HG03039 (cell line): ENCODE results near the gene KCNIP3.

Experiments
- ATAC-seq: cut with Tn5 transposase; IDR thresholded peaks from one replicate; pipeline ENCODE4 v1.9.1; 2021; ENCODE audit warnings: mild to moderate bottlenecking, moderate library complexity; ENCODE audit not compliant: unreplicated experiment

KCNIP3 gene

DNA sequence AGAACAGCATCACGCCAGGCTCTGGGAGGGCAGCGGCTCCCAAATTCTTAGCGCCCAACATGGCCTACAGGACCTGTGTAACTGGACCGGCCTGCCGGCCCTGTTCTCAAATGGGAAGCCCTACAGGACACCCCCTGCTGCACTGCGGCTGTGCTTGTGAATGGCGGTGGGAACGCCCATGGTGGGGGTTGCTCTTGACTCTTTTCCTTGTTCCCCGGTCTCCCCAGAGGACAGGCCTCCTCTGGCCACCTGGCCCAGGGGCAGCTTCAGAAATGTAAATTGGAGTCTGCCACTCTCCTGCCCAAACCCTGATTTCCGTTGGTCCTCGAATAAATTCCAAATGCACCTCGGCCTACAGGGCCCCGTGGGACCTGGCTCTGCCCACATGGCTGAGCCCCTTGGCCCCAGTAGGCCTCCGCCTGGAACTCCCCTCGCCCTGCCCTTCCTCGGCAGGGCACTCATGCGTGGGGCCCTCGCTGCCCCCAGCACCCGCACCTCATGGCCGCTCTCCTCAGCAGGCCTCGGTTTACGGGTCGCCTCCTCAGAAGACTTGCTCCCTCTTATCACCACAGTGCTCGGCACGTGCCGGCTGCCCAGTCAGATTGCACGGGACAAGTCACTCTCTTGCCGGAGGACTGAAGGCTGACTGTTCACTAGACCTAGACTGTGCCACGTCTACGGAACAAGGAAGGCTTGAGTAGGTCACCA, 29.4 kb downstream of the KCNIP3 start:
- ATAC-seq, result no peak

DNA sequence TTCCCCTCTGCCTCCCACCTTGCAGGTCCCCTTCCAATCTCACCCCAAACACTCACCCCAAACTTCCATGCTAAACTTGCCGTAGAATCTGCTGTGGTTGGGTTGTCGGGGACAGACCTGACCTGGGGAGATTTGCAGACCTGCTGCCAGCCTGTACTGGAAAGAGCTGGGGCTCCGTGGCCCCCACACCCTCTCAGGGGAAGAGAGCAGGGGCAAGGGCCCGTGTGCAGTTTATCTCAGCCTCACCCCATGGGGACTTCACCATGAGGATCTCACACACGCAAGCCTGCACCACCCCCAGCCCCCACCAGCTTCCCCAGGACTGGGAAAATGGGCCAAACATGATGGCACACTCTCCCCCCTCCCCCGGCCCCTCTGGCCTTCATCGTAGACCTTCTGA, 30.7 kb downstream of the KCNIP3 start:
- ATAC-seq, result no peak

- ATAC-seq, result no peak
These were observed 31.4 kb downstream of the KCNIP3 start for GRCh38 chr2:95328358-95329125.

- no peak for ATAC-seq
These were observed 32.3 kb downstream of the KCNIP3 start for GRCh38 chr2:95329401-95329800.

DNA sequence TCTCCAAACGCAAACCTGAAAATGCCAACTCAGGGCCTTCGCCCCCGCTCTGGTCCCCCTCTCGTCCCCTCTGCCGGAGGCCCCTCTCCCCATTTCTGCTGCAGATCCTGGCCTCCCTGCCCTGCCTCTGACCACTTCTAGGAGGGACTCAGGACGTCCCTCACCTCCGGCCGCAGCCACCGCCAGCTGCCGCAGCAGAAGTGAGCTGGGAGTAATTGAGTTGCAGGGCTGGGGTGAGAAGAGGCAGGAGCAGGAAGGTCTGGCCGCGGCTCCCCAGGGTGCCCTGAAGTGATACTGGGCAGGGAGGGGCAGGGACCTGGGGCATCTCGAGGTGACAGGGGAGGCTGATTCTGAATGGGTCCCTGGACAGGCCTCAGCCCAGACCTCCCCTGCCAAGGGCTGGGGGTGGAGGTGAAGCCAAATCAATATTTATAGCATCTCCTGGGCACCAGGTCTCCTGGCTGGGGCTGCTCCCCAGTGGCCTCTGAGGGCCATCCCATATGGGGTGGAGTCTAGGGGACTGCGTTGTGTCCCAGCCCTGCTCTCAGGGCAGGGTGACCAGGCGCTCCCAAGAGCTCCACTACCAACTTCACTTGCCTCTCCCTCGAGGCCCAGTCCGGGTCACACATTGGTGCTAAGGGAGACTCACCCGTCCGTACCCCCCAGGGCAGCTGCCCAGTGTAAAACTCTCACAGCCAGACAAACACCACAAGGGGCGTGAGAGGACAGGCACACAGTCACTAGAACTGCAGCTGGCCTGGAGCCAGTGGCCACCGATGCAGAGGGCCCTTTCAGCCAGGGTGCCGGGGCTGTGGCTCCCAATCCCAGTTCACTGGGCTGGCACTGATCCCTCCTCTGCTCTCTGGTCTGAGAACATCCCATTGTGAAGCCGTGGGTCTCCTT, 33.0 kb downstream of the KCNIP3 start:
- no peak for ATAC-seq

GRCh38 chr2:95330794-95331338, 33.7 kb downstream of the KCNIP3 start:
- no peak for ATAC-seq

DNA sequence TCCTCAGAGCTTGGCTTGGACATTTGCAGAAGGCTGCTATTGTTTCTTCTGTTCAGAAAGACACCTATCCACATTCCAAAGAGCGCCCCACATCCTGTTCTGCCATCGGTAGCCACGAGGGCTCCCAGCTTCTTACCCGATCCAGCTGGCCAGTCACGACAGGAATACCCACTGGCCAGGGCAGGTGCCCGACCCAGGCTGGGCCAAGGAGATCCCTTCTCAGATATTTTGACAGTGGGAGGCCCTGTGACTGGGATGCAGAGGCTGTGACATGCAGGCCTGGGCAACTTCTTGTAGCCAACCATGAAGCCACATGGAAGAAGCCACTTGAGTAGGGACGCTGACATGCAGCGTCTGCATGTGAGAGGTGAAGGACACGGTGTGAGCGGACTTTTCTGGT, 34.5 kb downstream of the KCNIP3 start:
- no peak for ATAC-seq

GRCh38 chr2:95332036-95332435, 34.9 kb downstream of the KCNIP3 start:
- no peak for ATAC-seq

- ATAC-seq, result no peak
These were observed 35.9 kb downstream of the KCNIP3 start for GRCh38 chr2:95333056-95333455.

DNA sequence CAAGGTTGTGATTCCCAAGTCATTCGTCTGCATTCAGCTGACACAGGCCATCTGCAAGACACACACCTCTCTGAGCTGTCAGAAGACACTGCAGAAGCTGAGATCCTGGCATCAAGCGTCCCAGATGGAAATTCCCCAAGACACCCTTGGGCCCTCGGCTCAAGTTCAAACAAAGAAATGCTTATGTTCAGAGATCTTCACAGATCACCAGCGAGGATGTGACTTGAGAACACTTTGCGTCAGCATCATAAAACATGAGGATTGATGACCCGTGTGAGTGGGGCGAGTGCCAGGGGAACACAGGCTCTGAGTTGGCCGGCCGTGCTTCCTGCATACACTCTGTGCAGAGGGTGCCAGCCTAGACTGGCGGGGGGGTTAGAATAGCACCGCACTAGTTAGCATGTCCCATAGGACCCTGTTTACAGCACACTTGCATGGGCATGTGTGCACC, 36.8 kb downstream of the KCNIP3 start:
- no peak for ATAC-seq

GRCh38 chr2:95334916-95335641, 37.9 kb downstream of the KCNIP3 start:
- ATAC-seq, result no peak

DNA sequence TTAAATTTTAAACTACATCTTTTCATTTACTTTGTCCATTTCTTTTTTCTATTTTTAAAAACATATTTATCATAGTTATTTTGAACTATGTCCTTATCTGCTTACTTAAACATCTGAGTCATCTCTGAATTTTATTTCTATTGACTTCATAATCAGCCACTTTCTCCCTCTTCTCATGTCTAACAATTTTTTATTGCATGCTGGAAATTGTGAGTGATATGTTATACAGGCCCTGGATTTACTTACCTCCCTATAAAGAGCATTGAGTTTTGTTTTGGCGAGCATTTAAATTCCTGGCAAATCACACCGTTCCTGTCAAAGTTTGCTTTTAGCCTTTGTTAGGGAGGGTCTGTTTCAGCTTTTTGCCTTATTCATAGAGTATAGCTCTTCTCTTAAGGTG, 39.3 kb downstream of the KCNIP3 start:
- no peak for ATAC-seq

DNA sequence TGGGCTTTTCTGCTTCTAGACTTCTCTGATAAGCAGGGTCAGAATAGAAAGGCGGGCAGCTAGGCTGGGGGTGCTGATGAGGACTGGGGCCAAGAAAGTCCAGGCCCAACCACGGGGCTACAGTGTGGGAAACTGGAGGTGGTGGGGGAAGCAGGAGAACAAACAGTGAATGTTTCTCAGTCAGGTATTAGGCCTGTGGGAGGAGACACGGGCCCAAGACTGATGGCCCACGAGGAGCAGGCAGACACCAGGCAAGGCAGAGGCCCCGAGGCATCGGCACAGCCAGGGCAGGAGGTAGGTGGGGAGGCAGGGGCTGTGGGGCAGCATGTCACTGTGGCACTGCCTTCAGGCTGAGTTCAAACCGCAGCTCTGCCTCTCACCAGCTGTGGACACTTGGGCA, 40.7 kb downstream of the KCNIP3 start:
- ATAC-seq, result no peak

DNA sequence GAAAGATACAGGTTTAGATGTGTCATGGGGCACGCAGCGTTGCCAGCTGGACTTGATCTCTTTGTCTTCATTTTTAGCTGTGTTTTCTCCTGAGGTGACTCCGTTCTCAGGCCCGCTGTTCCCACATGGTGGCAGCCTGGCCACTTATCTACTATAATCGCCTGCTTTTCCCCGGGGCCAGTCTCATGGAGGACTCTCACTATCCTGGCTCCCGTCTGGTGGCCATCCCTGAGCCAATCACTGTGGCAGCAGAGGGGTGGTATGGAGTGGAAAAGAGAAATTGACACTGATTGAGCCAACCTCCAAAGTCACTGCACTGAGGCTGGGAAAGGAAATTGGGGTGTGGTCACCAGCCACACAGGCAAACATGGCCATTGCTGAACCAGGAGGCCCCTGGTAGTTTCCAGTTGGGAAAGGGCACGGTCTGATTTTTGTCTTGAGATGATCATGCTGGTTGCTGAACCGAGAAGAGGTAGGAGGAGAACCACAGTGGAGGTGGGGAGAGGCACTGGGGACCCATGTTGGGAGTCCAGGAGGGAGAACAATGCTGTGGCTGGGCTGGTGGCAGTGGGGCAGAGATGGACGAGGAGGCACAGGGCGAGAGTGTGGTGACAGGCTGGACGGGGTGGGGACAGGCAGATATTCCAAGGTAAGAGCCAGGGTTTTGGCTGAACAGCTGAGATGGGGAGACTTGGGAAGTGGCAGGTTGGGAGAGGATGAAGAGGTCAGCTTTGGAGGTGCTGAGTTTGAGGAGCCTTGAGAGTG, 45.6 kb downstream of the KCNIP3 start:
- no peak for ATAC-seq

- no peak for ATAC-seq
These were observed 46.5 kb downstream of the KCNIP3 start for GRCh38 chr2:95343429-95344214.

GRCh38 chr2:95344215-95344583, 47.1 kb downstream of the KCNIP3 start:
- no peak for ATAC-seq

DNA sequence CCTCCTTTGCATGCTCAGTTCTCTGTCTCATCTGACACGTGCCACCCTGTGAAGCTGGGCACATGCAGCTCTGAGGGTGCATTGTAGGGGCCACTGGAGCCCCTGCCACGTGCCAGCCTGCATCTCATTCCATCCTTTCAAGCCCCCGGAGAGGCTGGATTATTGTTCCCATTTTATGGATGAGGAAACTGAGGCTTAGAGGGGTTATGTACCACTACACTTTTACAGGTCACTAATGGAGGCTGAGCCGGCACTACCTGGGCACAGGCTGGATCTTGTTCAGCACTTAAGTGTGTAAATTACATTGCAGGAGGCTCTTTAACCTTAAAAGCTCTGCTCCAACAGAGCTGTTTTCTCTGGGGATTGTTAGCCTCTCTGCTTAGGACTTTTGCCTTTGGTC, 47.5 kb downstream of the KCNIP3 start:
- no peak for ATAC-seq

DNA sequence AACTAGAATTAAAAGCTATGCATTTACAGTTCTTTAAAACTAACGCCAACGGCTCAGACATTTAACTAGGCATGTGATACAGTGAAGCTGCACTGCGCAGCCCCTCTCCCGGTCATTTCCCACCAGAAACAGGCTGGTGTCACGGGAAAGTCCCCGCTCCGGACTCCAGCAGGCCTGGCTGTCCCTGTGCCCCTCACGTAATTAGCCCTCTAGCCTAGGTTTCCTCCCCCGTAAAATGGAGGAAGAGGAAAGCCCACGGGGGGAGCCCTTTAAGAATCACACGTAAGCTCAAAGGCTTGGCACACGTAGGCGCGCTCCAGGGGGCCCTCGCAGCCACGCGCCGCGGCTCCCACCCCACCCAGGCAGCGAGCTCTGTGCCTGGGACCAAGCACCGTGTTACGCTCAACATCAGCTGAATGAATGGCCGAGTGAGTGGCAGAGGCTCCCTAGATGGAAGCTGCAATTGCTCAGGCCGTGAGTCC, 48.0 kb downstream of the KCNIP3 start:
- ATAC-seq, result peak; percentile 13
